K562 (cell line): ENCODE results near the gene MVB12B. TPM values are rescaled to one million over a fixed set of nuclear protein-coding genes. Genes with fewer than 3 reads are reported as not detected.

Experiments used
- ATAC-seq: fragments of 200-7000 bp; cut with Tn5 transposase; 3 replicates; pipeline ENCODE4 v1.9.1; 2020; ENCODE audit warnings: moderate library complexity
- BruUV-seq: library from RNA; stranded (reverse); fragments of 400-500 nt; replicated peaks from 2 replicates; lab custom pipeline; 2021; lab: Mats Ljungman, UMichigan
- CTCF ChIA-PET: fragments of 300-600 bp; formaldehyde crosslinking; extraction: SDS; loops from one replicate; lab custom pipeline; 2021; ENCODE audit warnings: low intra/inter-chr PET ratio; lab: Yijun Ruan, JAX
- POLR2A ChIA-PET: fragments of 300-600, 350-650 bp; sonication (Branson Sonifier 250); formaldehyde crosslinking; extraction: SDS; loops from one replicate; lab custom pipeline; 2021; ENCODE audit warnings: antibody characterized with exemption, inconsistent platforms; lab: Yijun Ruan, JAX
- DNase-seq, 4 experiments: peaks; one replicate each; pipeline versions ENCODE4 v3.0.0 to v3.0.0-alpha.2; 2011 to 2018; ENCODE audit warnings: low spot score in 3 of 4, mixed read lengths in 3 of 4; ENCODE audit errors: extremely low read depth in 1 of 4
- FAIRE-seq: peaks from 2 replicates; lab custom pipeline; 2011; peaks lifted over from hg19 to GRCh38; lab: Jason Lieb, UNC
- H2AFZ ChIP-seq: 2 replicates; pipeline ENCODE4 v1.6.0; 2011; ENCODE audit warnings: low read depth, low read length, control low read depth, inconsistent platforms
- H3K27ac ChIP-seq: fragments of 200-600 bp; 3 replicates; pipeline ENCODE4 v1.8.0; 2011; ENCODE audit warnings: low read depth, mild to moderate bottlenecking, control low read depth, inconsistent platforms, low read length, moderate library complexity, mixed read lengths; ENCODE audit errors: extremely low read depth
- H3K27me3 ChIP-seq, 2 experiments: fragments of 300-600 bp in 1 of 2; 2 replicates in 1 of 2; 3 replicates in 1 of 2; pipeline versions ENCODE4 v1.6.0 to v1.8.0; 2011; ENCODE audit warnings: inconsistent platforms in 2 of 2, low read length in 2 of 2, mild to moderate bottlenecking in 1 of 2, mixed read lengths in 1 of 2, moderate library complexity in 1 of 2; ENCODE audit not compliant: control insufficient read depth in 2 of 2, insufficient read depth in 2 of 2
- H3K36me3 ChIP-seq: fragments of 300-600 bp; 3 replicates; pipeline ENCODE4 v1.8.0; 2011; ENCODE audit warnings: mild to moderate bottlenecking, low read length, inconsistent platforms; ENCODE audit not compliant: control insufficient read depth, insufficient read depth
- H3K4me1 ChIP-seq, 2 experiments: fragments of 200-600 bp in 1 of 2; replicated peaks in 1 of 2; 2 replicates in 1 of 2; 3 replicates in 1 of 2; pipeline versions ENCODE4 v1.5.1 to v1.8.0; 2011; ENCODE audit warnings: inconsistent platforms in 2 of 2, low read length in 2 of 2, mild to moderate bottlenecking in 1 of 2, mixed read lengths in 1 of 2, moderate library complexity in 1 of 2; ENCODE audit not compliant: control insufficient read depth in 2 of 2, insufficient read depth in 2 of 2
- H3K4me2 ChIP-seq: 2 replicates; pipeline ENCODE4 v1.6.1; 2011; ENCODE audit warnings: low read length, control low read depth, inconsistent platforms, mixed read lengths; ENCODE audit not compliant: insufficient read depth
- H3K4me3 ChIP-seq: fragments of 200-600 bp; sonication (generic), shearing (Covaris generic); 2 replicates; pipeline ENCODE4 v1.5.1; 2016; ENCODE audit warnings: control low read depth, inconsistent platforms
- H3K79me2 ChIP-seq: fragments of 200-600 bp; 3 replicates; pipeline ENCODE4 v1.8.0; 2011; ENCODE audit warnings: low read length, inconsistent platforms; ENCODE audit not compliant: control insufficient read depth, insufficient read depth
- H3K9ac ChIP-seq, 2 experiments: 2 replicates each; pipeline versions ENCODE4 v1.6.0 to v1.6.1; 2011; ENCODE audit warnings: low read depth in 2 of 2, low read length in 2 of 2, control low read depth in 1 of 2, inconsistent platforms in 1 of 2, mild to moderate bottlenecking in 1 of 2, mixed read lengths in 1 of 2; ENCODE audit not compliant: insufficient read depth in 1 of 2
- H3K9me1 ChIP-seq: one replicate; pipeline ENCODE4 v1.6.0; 2011; ENCODE audit warnings: inconsistent platforms, mild to moderate bottlenecking, low read length, moderate library complexity; ENCODE audit not compliant: control insufficient read depth, insufficient read depth
- H3K9me3 ChIP-seq: replicated peaks from 2 replicates; pipeline ENCODE4 v1.5.1; 2011; ENCODE audit warnings: low read depth, low read length, inconsistent platforms; ENCODE audit not compliant: control insufficient read depth, insufficient read depth
- H4K20me1 ChIP-seq: replicated peaks from 2 replicates; pipeline ENCODE4 v1.6.1; 2011; ENCODE audit warnings: low read length, inconsistent platforms, mixed read lengths; ENCODE audit not compliant: control insufficient read depth, insufficient read depth
- ADNP ChIP-seq: fragments of 200-800 bp; sonication (Bioruptor generic); IDR thresholded peaks from 2 replicates; pipeline ENCODE4 v1.6.1; 2016; ENCODE audit warnings: missing genetic modification characterization, missing compliant biosample characterization
- ASH1L ChIP-seq: fragments of 450-650 bp; IDR thresholded peaks from 2 replicates; pipeline ENCODE4 v1.6.1; 2018; ENCODE audit warnings: borderline replicate concordance, mild to moderate bottlenecking, low read depth; ENCODE audit not compliant: partially characterized antibody
- BHLHE40 ChIP-seq: IDR thresholded peaks from 2 replicates; pipeline ENCODE4 v1.6.1; 2011; ENCODE audit warnings: low read length, improper control_type of control experiment
- BRCA1 ChIP-seq, 2 experiments: fragments of 450-650 bp in 1 of 2; sonication (generic) in 1 of 2; formaldehyde crosslinking in 1 of 2; IDR thresholded peaks; 2 replicates each; pipeline versions ENCODE4 v1.5.0 to v1.6.1; 2017 to 2020; ENCODE audit warnings: mild to moderate bottlenecking in 1 of 2, missing genetic modification reagents in 1 of 2
- MEIS2 ChIP-seq: fragments of 450-650 bp; IDR thresholded peaks from 2 replicates; pipeline ENCODE4 v1.6.1; 2014; ENCODE audit warnings: mild to moderate bottlenecking; ENCODE audit not compliant: partially characterized antibody
- WGBS: fragments of 100-300 bp; shearing (Covaris generic); methylation state at CpG from one replicate; pipeline ENCODE4 v1.1.6; 2016; ENCODE audit warnings: low coverage, mixed read lengths; ENCODE audit not compliant: insufficient coverage; ENCODE audit errors: missing lambda C conversion rate; 5-methylcytosine and 5-hydroxymethylcytosine counted together
- in situ Hi-C: fragments of 300-500 bp; cut with MboI; formaldehyde crosslinking; loops from 4 replicates; pipeline ENCODE4 v1.15.0; 2018; ENCODE audit warnings: inconsistent platforms, mixed read lengths
- intact Hi-C: fragments of 100-400 bp; cut with micrococcal nuclease; formaldehyde crosslinking; loops from 2 replicates; pipeline ENCODE4 v1.14.2; 2022
- polyA plus RNA-seq, 8 experiments: library from polyadenylated mRNA; depleted of rRNA in 4 of 8; stranded (reverse) in 5 of 8; unstranded in 3 of 8; fragments of >200 nt; fragmentation: Nextera tagmentation in 2 of 8; fragmentation: Illumina TruSeq in 1 of 8; extraction: Ambion mirVana in 2 of 8; extraction: Trizol in 1 of 8; gene quantifications; 2 replicates each; pipeline versions ENCODE4 v1.2.1 to v1.2.3, GENCODE V29; 2011 to 2014; ENCODE audit warnings: inconsistent platforms in 1 of 8, missing spikeins in 1 of 8
- total RNA-seq, 7 experiments: library from RNA; depleted of rRNA in 6 of 7; stranded (reverse); fragments of >200 nt in 6 of 7; fragmentation: Illumina TruSeq in 2 of 7; extraction: Trizol in 2 of 7; gene quantifications; 2 replicates each; pipeline versions ENCODE4 v1.2.1 to v1.2.3, GENCODE V29; 2011 to 2021; ENCODE audit warnings: low replicate concordance in 1 of 7
- TF ChIP-seq, protein P1 (sequence below), 2 experiments: fragments of 450-650 bp; IDR thresholded peaks; 2 replicates each; pipeline ENCODE4 v1.6.1; 2016

Gene MVB12B
- total and polyA plus RNA-seq, 9 of the 15 experiments (the other 6 are each of a cell fraction or from before 2014, with no cell fraction given): not detected

- H3K9ac ChIP-seq: no peak overlapping the region
- no peak overlapping the region for H3K4me3 ChIP-seq
- under 1% methylated on average over 12 of the region's 13 CpGs for WGBS
- POLR2A ChIA-PET: no interaction called here
- no peak for FAIRE-seq
- no peak overlapping the region for H3K4me2 ChIP-seq
- no peaks in the 10 kb centered on the region for H3K36me3 ChIP-seq
- H3K79me2 ChIP-seq: no peaks in the 10 kb centered on the region
- TF ChIP-seq, protein P1, sequence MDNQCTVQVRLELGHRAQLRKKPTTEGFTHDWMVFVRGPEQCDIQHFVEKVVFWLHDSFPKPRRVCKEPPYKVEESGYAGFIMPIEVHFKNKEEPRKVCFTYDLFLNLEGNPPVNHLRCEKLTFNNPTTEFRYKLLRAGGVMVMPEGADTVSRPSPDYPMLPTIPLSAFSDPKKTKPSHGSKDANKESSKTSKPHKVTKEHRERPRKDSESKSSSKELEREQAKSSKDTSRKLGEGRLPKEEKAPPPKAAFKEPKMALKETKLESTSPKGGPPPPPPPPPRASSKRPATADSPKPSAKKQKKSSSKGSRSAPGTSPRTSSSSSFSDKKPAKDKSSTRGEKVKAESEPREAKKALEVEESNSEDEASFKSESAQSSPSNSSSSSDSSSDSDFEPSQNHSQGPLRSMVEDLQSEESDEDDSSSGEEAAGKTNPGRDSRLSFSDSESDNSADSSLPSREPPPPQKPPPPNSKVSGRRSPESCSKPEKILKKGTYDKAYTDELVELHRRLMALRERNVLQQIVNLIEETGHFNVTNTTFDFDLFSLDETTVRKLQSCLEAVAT (IDR thresholded peaks at IDR 0.05): no peak
- TF ChIP-seq ADNP (tag) (no peak), BHLHE40 (no peak), BRCA1 (IDR thresholded peaks at IDR 0.05) (no peak), BRCA1 (CRISPR knock-in tag; IDR thresholded peaks at IDR 0.05) (no peak), MEIS2 (no peak), ASH1L (no peak)
- TF ChIP-seq, all 486 proteins: peak for 0
- no peak overlapping the region for H2AFZ ChIP-seq
- ATAC-seq (no peak), DNase-seq (no peak)
- H3K27me3 ChIP-seq: peaks cover 23 to 85% of the 10 kb centered on the region in 2 experiments; a peak in 4 of 5 replicates
- H3K9me3 ChIP-seq: no peaks in the 10 kb centered on the region
- no peaks in the 10 kb centered on the region for H3K9me1 ChIP-seq
- BruUV-seq: no TSS peak
- H3K4me1 ChIP-seq: peaks cover 0 to 8% of the 10 kb centered on the region in 2 experiments; a peak in 2 of 5 replicates
- in situ Hi-C loops: loop anchor here (5.0 to 25.0 kb wide), 2 partner anchors 1076 to 1221 kb away; partner anchors contain the start of gene GAPVD1
- H3K27ac ChIP-seq: no peak overlapping the region
- H4K20me1 ChIP-seq: peaks cover 1% of the 10 kb centered on the region
- intact Hi-C loops: no loop called here
- CTCF ChIA-PET: no interaction called here
Observed at GRCh38 chr9:126483468-126484073, 156.9 kb downstream of the MVB12B start.
